ENCODE results near the gene UCK1. TPM values are rescaled to one million over a fixed set of nuclear protein-coding genes. Genes with fewer than 3 reads are reported as not detected.

UCK1 gene
- total RNA-seq, 4 donors from 2014 or later = 32.7 to 45.7 (median 41.8) TPM

- Histone ChIP-seq H3K36me3 (no peaks in the 10 kb centered on the region), H3K9me3 (peaks cover 0 to 12% (median 5%) of the 10 kb centered on the region in 4 donors), H3K27ac (no peak overlapping the region), H3K4me1 (no peaks in the 10 kb centered on the region), H3K27me3 (peaks cover 0 to 3% of the 10 kb centered on the region in 2 donors), H3K4me3 (no peak overlapping the region)
- TF ChIP-seq EP300 (IDR thresholded peaks at IDR 0.05) (no peak), POLR2A (IDR thresholded peaks at IDR 0.05) (no peak), CTCF (IDR thresholded peaks at IDR 0.05) (no peak)
- 93 to 94% methylated on average over 19 of the region's 19 CpGs for WGBS, 2 donors
- DNase-seq (ENCODE audit: low spot score in 2 of 2) = no peak
Observed at GRCh38 chr9:131537946-131538345, 6.9 kb upstream of the UCK1 start.

GRCh38 chr9:131534721-131535237 is 3.7 kb upstream of the UCK1 start:
- Histone ChIP-seq H3K27ac (no peak overlapping the region), H3K4me3 (no peak overlapping the region), H3K27me3 (peaks cover 0 to 3% of the 10 kb centered on the region in 2 donors), H3K36me3 (no peaks in the 10 kb centered on the region), H3K4me1 (peaks cover 0 to 12% (median 9%) of the 10 kb centered on the region in 4 donors), H3K9me3 (no peaks in the 10 kb centered on the region)
- 53 to 62% methylated on average over 8 of the region's 8 CpGs for WGBS, 2 donors
- DNase-seq (ENCODE audit: low spot score in 2 of 2) = no peak
- no peak for TF ChIP-seq EP300 (IDR thresholded peaks at IDR 0.05)
- TF ChIP-seq CTCF (IDR thresholded peaks at IDR 0.05) = no peak
- TF ChIP-seq POLR2A (IDR thresholded peaks at IDR 0.05) = no peak

- no peak for TF ChIP-seq CTCF (IDR thresholded peaks at IDR 0.05)
- TF ChIP-seq EP300 (IDR thresholded peaks at IDR 0.05) = no peak
- TF ChIP-seq POLR2A (IDR thresholded peaks at IDR 0.05) = no peak
- WGBS, 2 donors = 2 to 29% methylated on average over 2 to 21 of the region's 29 CpGs
- H3K27ac ChIP-seq = peak overlapping the region; percentile 61 to 90 (median 86)
- H3K4me3 ChIP-seq = peak overlapping the region; percentile 80 to 100 (median 87)
- H3K4me1 ChIP-seq = peaks cover 0 to 18% (median 12%) of the 10 kb centered on the region in 4 donors
- peak in 1 of 2 donors; percentile 33 for DNase-seq (ENCODE audit: low spot score in 2 of 2)
- peaks cover 0 to 40% (median 9%) of the 10 kb centered on the region in 3 donors for H3K36me3 ChIP-seq
- no peaks in the 10 kb centered on the region for H3K27me3 ChIP-seq
- H3K9me3 ChIP-seq = no peaks in the 10 kb centered on the region
Observed at GRCh38 chr9:131530546-131530919, 530 bp downstream of the UCK1 start.

- H3K36me3 ChIP-seq = peaks cover under 1 to 47% (median 9%) of the 10 kb centered on the region in 3 donors
- H3K27ac ChIP-seq = peak overlapping the region; percentile 61 to 90 (median 86)
- H3K4me1 ChIP-seq = peaks cover 0 to 18% (median 12%) of the 10 kb centered on the region in 4 donors
- TF ChIP-seq POLR2A (IDR thresholded peaks at IDR 0.05) (no peak), CTCF (IDR thresholded peaks at IDR 0.05) (no peak), EP300 (IDR thresholded peaks at IDR 0.05) (no peak)
- no peaks in the 10 kb centered on the region for H3K9me3 ChIP-seq
- no peak for DNase-seq (ENCODE audit: low spot score in 2 of 2)
- WGBS, 2 donors = 48 to 54% methylated on average over 21 to 23 of the region's 24 CpGs
- peak overlapping the region; percentile 80 to 100 (median 87) for H3K4me3 ChIP-seq
- H3K27me3 ChIP-seq = no peaks in the 10 kb centered on the region
Observed at GRCh38 chr9:131529597-131530545, 1.2 kb downstream of the UCK1 start.
